Measurements from ENCODE around the gene PAM.
"Not testable (repeated sequence)": the region's sequence is repeated elsewhere in the genome, so short reads cannot be mapped to it uniquely, and the experiment has no call there.

The PAM gene

DNA sequence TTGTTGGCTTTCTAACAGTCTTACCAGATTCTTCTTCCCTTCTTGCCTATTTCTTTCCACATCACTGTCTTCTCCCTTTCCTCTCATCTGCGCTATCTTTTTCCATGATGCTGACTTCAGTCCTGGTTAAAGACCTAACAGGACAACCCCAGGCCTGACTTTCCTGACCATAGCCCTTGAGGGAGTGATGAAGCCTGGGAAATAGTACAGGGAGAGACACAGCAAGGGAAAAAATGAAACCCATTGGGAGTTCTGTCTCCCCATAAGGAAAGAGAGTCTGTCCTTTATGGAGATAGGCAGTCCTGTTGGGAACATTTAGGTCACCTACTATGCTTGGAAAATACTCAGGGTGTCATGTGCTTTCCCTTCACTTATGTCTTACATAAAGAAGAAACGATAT lies 272.2 kb downstream of the PAM start:
- peaks cover 66% of the 10 kb centered on the region for H3K36me3 Mint-ChIP-seq (ENCODE audit: low read depth)
- H3K27me3 Mint-ChIP-seq: no peaks in the 10 kb centered on the region
- H3K4me1 Mint-ChIP-seq (ENCODE audit: low read depth): no peaks in the 10 kb centered on the region
- no peaks in the 10 kb centered on the region for H3K9me3 Mint-ChIP-seq
- no peak overlapping the region for H3K27ac Mint-ChIP-seq
- H3K4me3 Mint-ChIP-seq: no peak overlapping the region

DNA sequence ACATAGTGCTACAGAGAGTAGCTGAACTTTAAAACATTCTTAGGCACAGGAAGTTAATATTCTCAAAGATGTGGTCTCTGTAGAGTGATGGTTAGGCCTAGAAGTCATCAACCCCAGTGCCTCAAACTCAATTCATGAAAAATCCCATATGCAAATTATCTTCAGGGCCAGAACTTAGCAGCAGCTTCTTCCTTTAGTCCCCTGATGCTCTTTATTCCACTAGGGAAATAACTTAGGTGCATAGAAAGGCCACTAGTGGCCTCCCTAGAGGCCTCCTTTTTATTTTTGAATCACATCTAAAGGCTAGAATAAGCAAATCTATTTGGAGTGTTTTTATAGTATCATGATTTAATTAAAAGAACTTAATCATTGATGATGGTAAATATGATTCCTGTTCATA lies 276.5 kb downstream of the PAM start:
- H3K4me3 Mint-ChIP-seq: no peak overlapping the region
- H3K27ac Mint-ChIP-seq: no peak overlapping the region
- peaks cover 36% of the 10 kb centered on the region for H3K36me3 Mint-ChIP-seq (ENCODE audit: low read depth)
- no peaks in the 10 kb centered on the region for H3K27me3 Mint-ChIP-seq
- H3K4me1 Mint-ChIP-seq (ENCODE audit: low read depth): no peaks in the 10 kb centered on the region
- no peaks in the 10 kb centered on the region for H3K9me3 Mint-ChIP-seq

DNA sequence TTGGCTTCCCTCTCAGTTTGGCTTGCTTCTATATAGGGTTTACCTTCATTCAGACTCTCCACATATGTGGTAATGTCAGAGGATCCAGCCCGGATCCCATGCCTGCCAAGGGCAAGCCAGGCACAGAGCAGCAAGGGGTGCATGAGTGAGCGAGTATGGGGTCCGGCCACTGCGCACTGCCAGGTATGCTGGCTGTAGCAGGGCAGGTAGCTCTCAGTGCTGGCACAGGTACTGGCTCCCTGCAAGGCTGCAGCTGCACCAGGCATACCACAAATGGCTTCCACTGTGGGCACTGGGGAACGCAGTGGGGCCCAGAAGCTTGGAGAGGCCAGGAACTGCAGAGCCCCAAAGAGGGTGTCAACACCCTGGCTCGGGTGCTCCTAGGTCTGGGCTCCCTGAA lies 278.6 kb downstream of the PAM start:
- Mint-ChIP-seq H3K36me3 (ENCODE audit: low read depth) (peaks cover 19% of the 10 kb centered on the region), H3K4me3 (no peak overlapping the region), H3K27ac (no peak overlapping the region), H3K27me3 (no peaks in the 10 kb centered on the region), H3K9me3 (no peaks in the 10 kb centered on the region), H3K4me1 (ENCODE audit: low read depth) (no peaks in the 10 kb centered on the region)

DNA sequence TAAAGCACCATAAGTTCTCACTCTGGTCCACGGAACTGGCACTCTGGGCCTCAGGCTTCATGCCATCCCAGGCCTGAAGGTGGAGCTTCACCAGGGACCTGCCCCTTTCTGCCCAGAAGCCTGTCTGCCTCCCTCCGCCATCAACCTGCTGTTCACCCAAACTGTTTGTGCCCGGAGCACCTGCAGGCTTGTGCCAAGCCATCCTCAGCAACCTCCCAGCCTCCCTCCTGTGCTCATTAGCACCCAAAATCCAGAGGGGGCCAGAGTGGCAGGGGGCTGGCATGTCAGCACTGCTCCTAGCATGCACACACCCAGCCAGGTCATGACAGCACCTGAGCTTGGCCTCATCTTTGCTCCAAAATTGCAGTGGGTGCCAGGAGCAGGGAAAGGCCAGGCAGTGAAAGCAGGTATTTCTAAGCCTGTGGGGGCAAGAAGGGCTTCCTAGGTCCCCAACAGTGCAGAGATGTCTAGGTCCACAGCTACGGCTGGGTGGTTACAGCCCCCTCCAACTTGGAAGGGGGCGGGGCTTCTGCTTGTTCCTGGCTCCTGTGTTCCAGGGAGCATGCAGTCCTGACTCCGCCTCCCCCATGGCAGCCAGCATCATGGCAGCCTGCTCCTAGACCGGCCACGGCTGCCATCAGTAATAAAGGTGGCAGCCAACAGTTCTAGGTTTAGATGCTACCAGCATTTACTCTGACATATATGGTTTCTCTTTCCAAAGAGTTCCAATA lies 279.7 kb downstream of the PAM start:
- peaks cover 13% of the 10 kb centered on the region for H3K36me3 Mint-ChIP-seq (ENCODE audit: low read depth)
- H3K4me3 Mint-ChIP-seq: no peak overlapping the region
- no peak overlapping the region for H3K27ac Mint-ChIP-seq
- no peaks in the 10 kb centered on the region for H3K27me3 Mint-ChIP-seq
- H3K4me1 Mint-ChIP-seq (ENCODE audit: low read depth): no peaks in the 10 kb centered on the region
- H3K9me3 Mint-ChIP-seq: no peaks in the 10 kb centered on the region

DNA sequence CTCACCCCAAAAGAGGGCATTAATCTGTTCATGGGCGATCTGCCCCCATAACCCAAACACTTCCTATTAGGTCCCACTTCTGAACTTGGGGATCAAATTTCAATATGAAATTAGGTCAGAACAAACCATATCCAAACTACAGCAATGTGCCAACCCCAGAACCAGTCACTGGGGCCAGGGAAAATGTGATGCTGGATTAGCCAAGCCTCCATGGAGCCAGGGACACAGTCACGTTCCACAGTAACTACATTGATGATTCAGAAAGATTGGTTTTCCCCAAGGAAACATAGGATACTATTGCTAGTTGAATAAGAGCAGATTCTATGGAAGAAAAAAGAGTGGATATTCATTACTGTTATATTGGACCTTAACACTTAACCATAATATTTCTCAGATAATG lies 280.6 kb downstream of the PAM start:
- H3K27me3 Mint-ChIP-seq: no peaks in the 10 kb centered on the region
- no peaks in the 10 kb centered on the region for H3K4me1 Mint-ChIP-seq (ENCODE audit: low read depth)
- H3K4me3 Mint-ChIP-seq: no peak overlapping the region
- H3K36me3 Mint-ChIP-seq (ENCODE audit: low read depth): peaks cover 11% of the 10 kb centered on the region
- no peak overlapping the region for H3K27ac Mint-ChIP-seq
- H3K9me3 Mint-ChIP-seq: no peaks in the 10 kb centered on the region

DNA sequence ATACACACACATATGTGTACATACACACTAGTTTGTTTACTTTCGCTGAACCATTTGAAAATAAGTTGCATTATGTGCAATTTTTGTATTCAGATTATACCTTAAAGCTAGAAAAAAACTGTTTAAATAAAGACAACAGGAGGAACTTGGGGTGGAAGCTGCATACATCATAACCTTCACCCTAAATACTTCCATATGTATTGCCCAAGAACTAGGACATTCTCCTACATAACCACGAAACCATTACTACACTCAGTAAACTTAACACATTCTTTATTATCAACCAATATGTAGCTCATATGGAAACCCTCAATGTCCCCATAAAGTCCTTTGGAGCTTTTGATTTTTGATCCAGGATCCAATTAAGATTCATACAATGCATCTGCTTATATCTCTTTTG lies 281.5 kb downstream of the PAM start:
- Mint-ChIP-seq H3K9me3 (no peaks in the 10 kb centered on the region), H3K27ac (no peak overlapping the region), H3K27me3 (no peaks in the 10 kb centered on the region), H3K4me1 (ENCODE audit: low read depth) (no peaks in the 10 kb centered on the region), H3K4me3 (no peak overlapping the region), H3K36me3 (ENCODE audit: low read depth) (peaks cover 7% of the 10 kb centered on the region)

DNA sequence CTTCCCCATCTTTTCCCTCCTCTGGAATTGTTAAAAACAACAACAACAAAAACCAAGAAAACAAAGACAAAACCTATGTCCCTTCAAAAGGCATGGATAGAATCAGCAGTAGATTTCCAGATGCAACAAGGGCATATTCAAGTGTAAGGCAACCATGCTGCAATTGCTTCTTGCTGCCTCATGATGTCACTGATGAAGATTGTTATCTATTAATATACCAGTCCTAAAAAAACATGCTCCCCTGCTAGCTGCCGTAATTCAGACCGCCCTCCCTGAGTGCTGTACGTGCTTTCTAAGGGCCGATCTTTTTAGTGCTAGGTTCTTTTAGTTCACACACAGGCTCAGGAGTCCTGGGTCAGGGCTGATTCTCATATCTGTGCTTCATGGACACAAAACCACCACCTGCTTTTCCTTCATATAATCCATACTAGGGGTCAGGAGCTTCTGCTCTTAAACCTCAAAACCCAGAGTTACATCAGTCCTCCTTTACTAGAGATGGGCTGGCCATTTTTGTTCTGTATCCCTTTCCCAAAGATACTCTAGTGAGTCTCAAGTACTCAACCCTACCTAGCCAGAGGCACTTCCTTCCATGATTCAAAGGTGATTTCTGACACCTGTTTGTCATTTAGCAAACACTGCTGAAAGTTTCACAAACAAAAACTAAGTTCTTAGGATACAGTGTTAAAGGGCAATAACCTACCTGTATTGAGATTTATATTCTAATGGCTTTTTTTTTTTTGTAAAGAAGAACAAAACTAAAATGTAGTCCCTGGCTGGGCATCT lies 282.8 kb downstream of the PAM start:
- Mint-ChIP-seq H3K4me1 (ENCODE audit: low read depth) (no peaks in the 10 kb centered on the region), H3K4me3 (no peak overlapping the region), H3K36me3 (ENCODE audit: low read depth) (no peaks in the 10 kb centered on the region), H3K27me3 (no peaks in the 10 kb centered on the region), H3K9me3 (no peaks in the 10 kb centered on the region), H3K27ac (no peak overlapping the region)

DNA sequence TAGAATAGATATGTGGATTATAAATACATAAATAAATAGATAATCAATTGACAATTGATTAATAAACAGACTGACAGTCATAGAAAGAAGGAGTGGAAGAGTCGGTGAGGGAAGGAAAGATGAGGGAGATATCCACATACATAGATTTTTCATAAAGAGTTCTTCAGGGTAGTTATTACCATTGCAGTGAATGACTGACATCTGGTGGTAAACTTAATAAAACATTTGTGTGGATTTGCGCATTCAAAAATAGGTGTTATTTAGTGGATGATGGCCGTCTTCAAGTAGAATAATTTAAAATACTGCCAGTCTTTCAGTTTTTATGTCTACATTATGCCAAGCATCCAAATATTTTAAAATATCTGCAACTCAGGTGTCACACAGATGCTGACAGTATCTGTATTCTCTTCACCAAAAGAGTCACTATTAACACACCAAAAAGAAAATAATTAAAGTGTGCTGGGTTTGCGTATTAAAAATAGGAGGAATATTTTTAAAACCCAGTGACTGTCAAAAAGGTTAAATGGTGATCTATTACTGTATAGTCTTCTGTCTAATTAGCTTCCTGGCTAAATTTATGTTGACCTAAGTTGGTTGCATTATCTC lies 286.1 kb downstream of the PAM start:
- Mint-ChIP-seq H3K4me3 (no peak overlapping the region), H3K4me1 (ENCODE audit: low read depth) (no peaks in the 10 kb centered on the region), H3K27me3 (no peaks in the 10 kb centered on the region), H3K36me3 (ENCODE audit: low read depth) (no peaks in the 10 kb centered on the region), H3K27ac (no peak overlapping the region), H3K9me3 (no peaks in the 10 kb centered on the region)

DNA sequence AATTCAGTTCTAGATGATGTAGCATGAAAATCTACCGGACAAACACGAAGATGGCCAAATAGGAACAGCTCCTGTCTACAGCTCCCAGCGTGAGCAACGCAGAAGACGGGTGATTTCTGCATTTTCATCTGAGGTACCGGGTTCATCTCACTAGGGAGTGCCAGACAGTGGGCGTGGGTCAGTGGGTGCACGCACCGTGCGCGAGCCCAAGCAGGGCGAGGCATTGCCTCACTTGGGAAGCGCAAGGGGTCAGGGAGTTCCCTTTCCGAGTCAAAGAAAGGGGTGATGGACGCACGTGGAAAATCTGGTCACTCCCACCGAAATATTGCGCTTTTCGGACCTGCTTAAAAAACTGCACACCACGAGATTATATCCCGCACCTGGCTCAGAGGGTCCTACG lies 291.6 kb downstream of the PAM start:
- H3K36me3 Mint-ChIP-seq (ENCODE audit: low read depth); H3K27ac Mint-ChIP-seq; H3K27me3 Mint-ChIP-seq; H3K4me1 Mint-ChIP-seq (ENCODE audit: low read depth); H3K9me3 Mint-ChIP-seq; H3K4me3 Mint-ChIP-seq: not testable (repeated sequence)

DNA sequence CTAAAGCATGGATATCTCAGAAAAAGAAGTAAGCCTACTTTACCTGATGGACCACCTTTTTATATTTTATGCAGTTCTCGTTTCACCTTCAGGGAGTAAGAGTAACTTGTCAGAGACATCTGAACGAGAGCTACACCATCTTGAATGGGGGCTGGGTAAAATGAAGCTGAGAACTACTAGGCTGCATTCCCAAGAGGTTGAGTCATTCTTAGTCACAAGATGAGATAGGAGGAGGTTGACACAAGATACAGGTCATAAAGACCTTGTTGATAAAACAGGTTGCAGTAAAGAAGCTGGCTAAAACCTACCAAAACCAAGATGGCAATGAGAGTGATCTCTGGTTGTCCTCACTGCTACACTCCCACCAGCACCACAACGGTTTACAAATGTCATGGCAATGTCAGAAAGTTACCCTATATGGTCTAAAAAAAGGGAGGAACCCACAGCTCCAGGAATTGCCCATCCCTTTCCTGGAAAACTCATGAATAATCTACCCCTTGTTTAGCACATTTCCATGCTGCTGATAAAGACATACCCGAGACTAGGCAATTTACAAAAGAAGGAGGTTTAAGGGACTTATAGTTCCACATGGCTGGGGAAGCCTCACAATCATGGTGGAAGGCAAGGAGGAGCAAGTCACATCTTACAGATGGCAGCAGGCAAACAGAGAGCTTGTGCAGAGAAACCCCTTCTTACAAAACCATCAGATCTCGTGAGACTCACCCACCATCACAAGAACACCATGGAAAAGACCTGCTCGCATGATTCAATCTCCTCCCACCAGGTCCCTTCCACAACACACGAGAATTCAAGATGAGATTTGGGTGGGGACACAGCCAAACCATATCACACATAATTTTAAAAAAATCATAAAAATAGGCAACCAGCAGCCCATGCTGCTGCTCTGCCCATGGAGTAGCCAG lies 302.4 kb downstream of the PAM start:
- no peak overlapping the region for H3K4me3 Mint-ChIP-seq
- H3K36me3 Mint-ChIP-seq (ENCODE audit: low read depth): no peaks in the 10 kb centered on the region
- H3K27me3 Mint-ChIP-seq: no peaks in the 10 kb centered on the region
- H3K27ac Mint-ChIP-seq: no peak overlapping the region
- no peaks in the 10 kb centered on the region for H3K9me3 Mint-ChIP-seq
- H3K4me1 Mint-ChIP-seq (ENCODE audit: low read depth): no peaks in the 10 kb centered on the region

DNA sequence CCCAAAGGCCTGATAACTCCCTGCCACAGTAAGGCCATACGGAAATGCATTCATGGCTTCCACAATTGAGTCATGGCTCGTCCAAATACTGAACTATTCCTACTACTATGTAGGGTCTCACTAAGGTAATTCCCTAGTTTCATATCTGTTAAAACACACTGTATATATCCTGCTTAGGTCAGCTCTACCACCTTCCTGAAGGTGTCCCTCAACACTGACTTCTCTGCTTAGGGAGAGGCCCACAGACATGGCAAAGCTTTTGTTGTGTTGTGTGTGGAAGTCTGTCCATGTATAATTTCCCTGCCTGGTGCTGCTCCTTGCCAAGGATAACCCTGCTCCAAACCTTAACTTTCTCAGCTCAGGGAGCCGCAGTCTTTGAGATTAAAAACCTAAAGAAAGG lies 304.4 kb downstream of the PAM start:
- Mint-ChIP-seq H3K27me3 (no peaks in the 10 kb centered on the region), H3K9me3 (no peaks in the 10 kb centered on the region), H3K4me3 (no peak overlapping the region), H3K36me3 (ENCODE audit: low read depth) (no peaks in the 10 kb centered on the region), H3K4me1 (ENCODE audit: low read depth) (no peaks in the 10 kb centered on the region), H3K27ac (no peak overlapping the region)

DNA sequence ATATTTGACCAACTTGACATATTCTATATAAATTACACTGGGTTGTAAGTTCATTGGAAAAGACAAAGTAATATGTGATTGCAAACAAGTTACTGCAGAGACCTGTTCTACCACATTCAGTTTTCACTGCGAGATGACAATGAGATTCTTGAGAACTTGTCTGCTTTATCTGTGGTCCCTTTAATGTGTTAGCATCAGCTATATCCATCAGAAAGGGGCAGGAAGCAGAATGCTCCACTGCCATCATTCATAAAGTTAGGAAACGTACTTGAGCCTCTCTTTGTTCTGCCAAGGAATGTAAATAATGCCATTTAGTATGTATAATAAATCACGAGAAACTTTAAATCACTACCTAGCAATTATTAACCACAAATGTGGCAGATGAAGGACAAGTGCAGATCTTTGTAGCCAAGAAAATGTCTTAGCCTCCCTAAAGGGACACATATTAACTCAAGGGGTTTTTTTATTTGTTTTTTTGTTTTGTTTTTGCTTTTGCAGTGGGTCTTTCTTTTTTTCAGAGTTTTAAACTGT lies 305.4 kb downstream of the PAM start:
- Mint-ChIP-seq H3K27me3 (no peaks in the 10 kb centered on the region), H3K4me1 (ENCODE audit: low read depth) (no peaks in the 10 kb centered on the region), H3K36me3 (ENCODE audit: low read depth) (no peaks in the 10 kb centered on the region), H3K9me3 (no peaks in the 10 kb centered on the region), H3K4me3 (no peak overlapping the region), H3K27ac (no peak overlapping the region)

DNA sequence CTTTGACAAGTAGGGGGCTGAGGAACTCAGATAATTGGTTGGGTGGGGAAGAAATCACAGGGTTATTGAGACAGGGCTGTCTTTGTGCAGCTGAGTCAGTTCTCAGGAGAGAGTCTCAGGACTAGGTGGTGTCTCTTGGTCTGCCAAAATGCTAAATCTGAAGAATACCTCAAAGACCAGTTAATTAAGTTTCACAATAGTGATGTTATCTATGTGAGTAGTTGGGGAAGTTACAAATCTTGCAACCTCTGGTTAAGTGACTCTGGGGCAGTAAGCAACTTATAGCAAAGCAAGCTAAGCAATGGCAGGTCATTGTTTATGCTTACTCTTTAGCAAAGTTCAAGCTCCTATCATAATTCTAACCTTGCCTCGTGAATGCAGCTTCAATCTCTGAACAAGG lies 311.2 kb downstream of the PAM start:
- H3K36me3 Mint-ChIP-seq (ENCODE audit: low read depth): no peaks in the 10 kb centered on the region

DNA sequence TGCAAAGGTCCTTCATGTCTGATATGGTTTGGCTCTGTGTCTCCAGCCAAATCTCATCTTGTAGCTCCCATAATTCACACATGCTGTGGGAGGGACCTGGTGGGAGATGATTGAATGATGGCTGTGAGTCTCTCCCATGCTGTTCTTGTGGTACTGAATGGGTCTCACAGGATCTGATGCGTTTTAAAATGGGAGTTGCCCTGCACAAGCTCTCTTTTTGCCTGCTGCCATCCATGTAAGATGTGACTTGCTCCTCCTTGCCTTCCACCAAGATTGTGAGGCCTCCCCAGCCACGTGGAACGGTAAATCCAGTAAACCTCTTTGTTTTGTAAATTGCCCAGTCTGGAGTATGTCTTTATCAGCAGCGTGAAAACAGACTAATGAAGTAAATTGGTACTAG lies 318.4 kb downstream of the PAM start:
- H3K27ac Mint-ChIP-seq; H3K27me3 Mint-ChIP-seq; H3K4me3 Mint-ChIP-seq; H3K36me3 Mint-ChIP-seq (ENCODE audit: low read depth); H3K4me1 Mint-ChIP-seq (ENCODE audit: low read depth): not testable (repeated sequence)
- H3K9me3 Mint-ChIP-seq: peaks cover 42% of the 10 kb centered on the region

More for the DNA sequence above, 311.2 kb downstream of the PAM start:
- no peak overlapping the region for H3K4me3 Mint-ChIP-seq
- no peaks in the 10 kb centered on the region for H3K9me3 Mint-ChIP-seq
- no peaks in the 10 kb centered on the region for H3K4me1 Mint-ChIP-seq (ENCODE audit: low read depth)
- H3K27me3 Mint-ChIP-seq: no peaks in the 10 kb centered on the region
- no peak overlapping the region for H3K27ac Mint-ChIP-seq
